ENCODE results near the gene TENM3. TPM values are rescaled to one million over a fixed set of nuclear protein-coding genes. Genes with fewer than 3 reads are reported as not detected.
A peak's percentile ranks its signal among the peaks of the same experiment; 100 is the strongest.

TENM3 gene
- polyA plus RNA-seq, 1 experiment, result 54.9 TPM

DNA sequence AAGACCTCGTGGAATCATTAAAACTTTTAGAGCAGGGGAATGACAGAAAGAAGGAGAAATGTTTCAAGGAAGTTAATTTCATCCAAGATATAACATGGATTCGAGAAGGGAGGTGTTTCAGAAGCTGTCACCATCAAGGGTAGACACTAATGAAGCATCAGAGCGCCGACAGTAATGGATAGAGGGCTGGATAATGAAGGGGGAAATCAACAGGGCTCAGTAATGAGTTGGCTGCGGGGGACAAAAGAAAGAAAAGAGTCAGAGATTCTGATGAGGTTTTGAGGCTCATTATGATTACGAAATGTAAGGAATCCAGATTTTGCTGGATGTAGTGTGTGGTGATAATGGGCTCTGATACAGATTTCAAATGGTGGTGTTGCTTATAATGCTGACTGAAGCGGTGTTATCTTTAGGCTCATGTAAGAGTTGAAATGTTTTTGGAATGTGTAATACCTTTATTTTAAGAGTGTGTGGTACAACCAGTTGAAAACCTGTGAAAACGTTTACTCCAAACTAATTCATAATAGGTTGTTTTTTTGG lies 39.3 kb upstream of the TENM3 start:
- ChIA-PET CTCF (interaction anchor here (0.8 kb wide), 1 partner anchor 602 kb away, joined by 7 read pairs; no protein-coding TSS in a partner anchor), POLR2A (no interaction called here)
- DNase-seq (ENCODE audit: low read depth, low spot score), result no peak
- TF ChIP-seq CTCF (IDR thresholded peaks at IDR 0.05; ENCODE audit: low read depth, low read length), result no peak
- no peak overlapping the region for H3K27ac ChIP-seq (ENCODE audit: low read depth, low read length)
- no peak overlapping the region for H3K4me3 ChIP-seq (ENCODE audit: low read depth, low read length)
- no peaks in the 10 kb centered on the region; the same call in 1 of the 2 replicates for H3K9me3 ChIP-seq (ENCODE audit: control insufficient read depth, insufficient read depth, low read length)
- no peaks in the 10 kb centered on the region for H3K27me3 ChIP-seq (ENCODE audit: control insufficient read depth, insufficient read depth, low read length)

GRCh38 chr4:182205306-182205705 lies 37.9 kb upstream of the TENM3 start:
- ChIA-PET CTCF (no interaction called here), POLR2A (no interaction called here)
- no peaks in the 10 kb centered on the region; the same call in 1 of the 2 replicates for H3K9me3 ChIP-seq (ENCODE audit: control insufficient read depth, insufficient read depth, low read length)

GRCh38 chr4:182206266-182206665 lies 36.9 kb upstream of the TENM3 start:
- Histone ChIP-seq H3K9me3 (ENCODE audit: control insufficient read depth, insufficient read depth, low read length) (no peaks in the 10 kb centered on the region; the same call in 1 of the 2 replicates), H3K27ac (ENCODE audit: low read depth, low read length) (no peak overlapping the region), H3K27me3 (ENCODE audit: control insufficient read depth, insufficient read depth, low read length) (no peaks in the 10 kb centered on the region), H3K4me3 (ENCODE audit: low read depth, low read length) (no peak overlapping the region)
- no peak for DNase-seq (ENCODE audit: low read depth, low spot score)
- POLR2A ChIA-PET, result no interaction called here
- no peak for TF ChIP-seq CTCF (IDR thresholded peaks at IDR 0.05; ENCODE audit: low read depth, low read length)
- CTCF ChIA-PET, result no interaction called here

More at GRCh38 chr4:182205306-182205705, 37.9 kb upstream of the TENM3 start:
- Histone ChIP-seq H3K27me3 (ENCODE audit: control insufficient read depth, insufficient read depth, low read length) (no peaks in the 10 kb centered on the region), H3K27ac (ENCODE audit: low read depth, low read length) (no peak overlapping the region), H3K4me3 (ENCODE audit: low read depth, low read length) (no peak overlapping the region)
- TF ChIP-seq CTCF (IDR thresholded peaks at IDR 0.05; ENCODE audit: low read depth, low read length), result no peak
- DNase-seq (ENCODE audit: low read depth, low spot score), result no peak

DNA sequence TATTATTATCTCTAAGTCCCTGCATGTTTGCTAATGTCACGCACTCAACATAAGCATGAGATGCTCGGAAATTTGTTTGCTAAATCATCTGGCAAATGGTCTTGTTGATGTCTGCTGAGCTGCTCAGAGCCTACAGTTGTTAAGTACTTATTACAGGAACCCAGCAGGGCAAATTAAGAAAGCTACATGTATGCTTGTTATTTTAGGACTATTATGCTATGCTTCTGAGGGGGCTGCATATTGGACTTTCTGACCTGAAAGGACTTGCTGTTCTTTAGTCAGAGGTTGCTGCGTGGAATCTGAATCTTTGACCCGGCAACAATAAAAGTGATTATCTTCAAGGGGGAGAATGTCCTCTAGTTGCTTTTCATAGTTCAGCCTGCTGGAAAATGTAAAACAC lies 36.3 kb upstream of the TENM3 start:
- Histone ChIP-seq H3K27me3 (ENCODE audit: control insufficient read depth, insufficient read depth, low read length) (no peaks in the 10 kb centered on the region), H3K27ac (ENCODE audit: low read depth, low read length) (peak overlapping the region; percentile 31), H3K9me3 (ENCODE audit: control insufficient read depth, insufficient read depth, low read length) (no peaks in the 10 kb centered on the region; the same call in 1 of the 2 replicates), H3K4me3 (ENCODE audit: low read depth, low read length) (no peak overlapping the region)
- TF ChIP-seq CTCF (IDR thresholded peaks at IDR 0.05; ENCODE audit: low read depth, low read length), result no peak
- ChIA-PET POLR2A (interaction anchor here (1.2 kb wide), 1 partner anchor 51 kb away, joined by 4 read pairs; no protein-coding TSS in a partner anchor), CTCF (interaction anchor here (0.7 to 1.0 kb wide), 2 partner anchors 13 to 17 kb away, joined by 3 to 4 read pairs; no protein-coding TSS in a partner anchor)
- DNase-seq (ENCODE audit: low read depth, low spot score), result no peak

DNA sequence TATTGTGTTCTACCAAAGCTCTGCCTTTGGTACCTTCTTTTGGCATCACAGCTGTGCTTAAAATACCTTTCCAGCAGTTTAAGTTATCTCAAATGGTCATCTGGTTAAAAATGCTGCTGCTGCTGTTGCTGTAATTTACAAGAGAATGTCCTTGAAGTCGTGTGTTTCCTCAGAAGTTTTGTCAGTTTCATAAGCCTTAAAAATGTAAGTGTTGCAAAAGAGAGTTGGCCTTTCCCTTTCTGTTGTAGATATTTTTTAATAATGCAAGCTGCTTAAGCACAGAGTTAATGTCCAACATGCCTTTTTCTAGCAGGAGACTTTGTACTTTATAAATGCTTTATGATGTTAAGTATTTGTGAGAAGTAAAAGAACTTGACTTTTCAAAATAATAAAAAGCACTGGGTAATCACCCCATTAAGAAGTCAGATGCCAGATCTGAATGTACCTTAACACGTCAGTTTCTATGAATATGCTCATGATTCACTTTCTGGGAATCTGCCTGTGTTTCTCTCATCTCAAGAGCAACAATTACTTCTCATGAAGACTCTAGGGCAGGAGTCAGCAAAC lies 35.3 kb upstream of the TENM3 start:
- DNase-seq (ENCODE audit: low read depth, low spot score), result peak; percentile 72
- ChIA-PET POLR2A (interaction anchor here (1.2 kb wide), 1 partner anchor 52 kb away, joined by 4 read pairs; no protein-coding TSS in a partner anchor), CTCF (interaction anchor here (1.0 kb wide), 1 partner anchor 12 kb away, joined by 3 read pairs; no protein-coding TSS in a partner anchor)
- no peak overlapping the region; the same call in 1 of the 2 replicates for H3K4me3 ChIP-seq (ENCODE audit: low read depth, low read length)
- H3K27me3 ChIP-seq (ENCODE audit: control insufficient read depth, insufficient read depth, low read length), result no peaks in the 10 kb centered on the region
- H3K27ac ChIP-seq (ENCODE audit: low read depth, low read length), result peak overlapping the region; percentile 83
- no peaks in the 10 kb centered on the region; the same call in 1 of the 2 replicates for H3K9me3 ChIP-seq (ENCODE audit: control insufficient read depth, insufficient read depth, low read length)
- TF ChIP-seq CTCF (IDR thresholded peaks at IDR 0.05; ENCODE audit: low read depth, low read length), result no peak
